ENCODE measurements around the gene RPLP1.

Gene RPLP1

GRCh38 chr15:69500339-69500738 is 47.7 kb downstream of the RPLP1 start:
- no peaks in the 10 kb centered on the region for H3K27me3 ChIP-seq (ENCODE audit: insufficient read depth, poor library complexity, severe bottlenecking)
- no peak for DNase-seq (ENCODE audit: low read depth in 1 of 2, low spot score in 1 of 2)
- H3K27ac ChIP-seq (replicated peaks) = no peak overlapping the region
- no peak overlapping the region for H3K4me3 ChIP-seq (replicated peaks; ENCODE audit: insufficient read depth, low read length)
- TF ChIP-seq REST (IDR thresholded peaks at IDR 0.05; ENCODE audit: insufficient replicate concordance, low read depth) (no peak), CTCF (IDR thresholded peaks at IDR 0.05; ENCODE audit: insufficient read depth, low read length) (no peak), SPI1 (IDR thresholded peaks at IDR 0.05; ENCODE audit: borderline replicate concordance, low read depth) (no peak), POLR2AphosphoS5 (IDR thresholded peaks at IDR 0.05; ENCODE audit: low read depth) (no peak), GABPA (IDR thresholded peaks at IDR 0.05; ENCODE audit: low read depth) (no peak)

- H3K27ac ChIP-seq (replicated peaks) = no peak overlapping the region
- no peaks in the 10 kb centered on the region for H3K27me3 ChIP-seq (ENCODE audit: insufficient read depth, poor library complexity, severe bottlenecking)
- TF ChIP-seq GABPA (IDR thresholded peaks at IDR 0.05; ENCODE audit: low read depth) (no peak), REST (IDR thresholded peaks at IDR 0.05; ENCODE audit: insufficient replicate concordance, low read depth) (no peak), POLR2AphosphoS5 (IDR thresholded peaks at IDR 0.05; ENCODE audit: low read depth) (no peak), SPI1 (IDR thresholded peaks at IDR 0.05; ENCODE audit: borderline replicate concordance, low read depth) (no peak), CTCF (IDR thresholded peaks at IDR 0.05; ENCODE audit: insufficient read depth, low read length) (no peak)
- H3K4me3 ChIP-seq (replicated peaks; ENCODE audit: insufficient read depth, low read length) = no peak overlapping the region
- DNase-seq (ENCODE audit: low read depth in 1 of 2, low spot score in 1 of 2) = no peak
Observed at GRCh38 chr15:69501456-69501855, 48.8 kb downstream of the RPLP1 start.

- no peaks in the 10 kb centered on the region for H3K27me3 ChIP-seq (ENCODE audit: insufficient read depth, poor library complexity, severe bottlenecking)
- no peak overlapping the region for H3K27ac ChIP-seq (replicated peaks)
- H3K4me3 ChIP-seq (replicated peaks; ENCODE audit: insufficient read depth, low read length) = no peak overlapping the region
- DNase-seq (ENCODE audit: low read depth in 1 of 2, low spot score in 1 of 2) = no peak
- TF ChIP-seq CTCF (IDR thresholded peaks at IDR 0.05; ENCODE audit: insufficient read depth, low read length) (no peak), REST (IDR thresholded peaks at IDR 0.05; ENCODE audit: insufficient replicate concordance, low read depth) (no peak), GABPA (IDR thresholded peaks at IDR 0.05; ENCODE audit: low read depth) (no peak), SPI1 (IDR thresholded peaks at IDR 0.05; ENCODE audit: borderline replicate concordance, low read depth) (no peak), POLR2AphosphoS5 (IDR thresholded peaks at IDR 0.05; ENCODE audit: low read depth) (no peak)
Observed at GRCh38 chr15:69502470-69503045, 49.9 kb downstream of the RPLP1 start.
